ENCODE results near the gene PHEX. TPM values are rescaled to one million over a fixed set of nuclear protein-coding genes. Genes with fewer than 3 reads are reported as not detected.
A peak's percentile ranks its signal among the peaks of the same experiment; 100 is the strongest.

Gene PHEX
- polyA plus RNA-seq (ENCODE audit: insufficient read length in 4 of 4): under 1 TPM; 0.32 to 0.51 (median 0.41) TPM

GRCh38 chrX:22032084-22032483 is at the start of gene PHEX:
Gene PHEX (plus strand): TSS chrX:22032325. CDS start chrX:22033006, 681 bp downstream.
- DNase-seq (ENCODE audit: low read depth in 4 of 4, low spot score in 2 of 4): no peak

- peak; percentile 31 to 50 (median 42) for DNase-seq (ENCODE audit: low read depth in 4 of 4, low spot score in 2 of 4)
These were observed 46.8 kb upstream of the PHEX start for GRCh38 chrX:21985332-21985777.

- DNase-seq (ENCODE audit: low read depth in 4 of 4, low spot score in 2 of 4): no peak
These were observed 45.5 kb upstream of the PHEX start for GRCh38 chrX:21986596-21986995.

GRCh38 chrX:21989384-21989783 is 42.7 kb upstream of the PHEX start:
- no peak for DNase-seq (ENCODE audit: low read depth in 4 of 4, low spot score in 2 of 4)

- no peak for DNase-seq (ENCODE audit: low read depth in 4 of 4, low spot score in 2 of 4)
These were observed 41.3 kb upstream of the PHEX start for GRCh38 chrX:21990832-21991231.

GRCh38 chrX:21991504-21991903 is 40.6 kb upstream of the PHEX start:
- no peak for DNase-seq (ENCODE audit: low read depth in 4 of 4, low spot score in 2 of 4)

- DNase-seq (ENCODE audit: low read depth in 4 of 4, low spot score in 2 of 4): no peak
These were observed 38.9 kb upstream of the PHEX start for GRCh38 chrX:21993265-21993664.

GRCh38 chrX:21996872-21997455 is 35.2 kb upstream of the PHEX start:
- DNase-seq (ENCODE audit: low read depth in 4 of 4, low spot score in 2 of 4): no peak

GRCh38 chrX:21998037-21998436 is 34.1 kb upstream of the PHEX start:
- DNase-seq (ENCODE audit: low read depth in 4 of 4, low spot score in 2 of 4): no peak

GRCh38 chrX:22004866-22005265 is 27.3 kb upstream of the PHEX start:
- no peak for DNase-seq (ENCODE audit: low read depth in 4 of 4, low spot score in 2 of 4)

- no peak for DNase-seq (ENCODE audit: low read depth in 4 of 4, low spot score in 2 of 4)
These were observed 20.1 kb upstream of the PHEX start for GRCh38 chrX:22012051-22012450.

GRCh38 chrX:22012931-22013330 is 19.2 kb upstream of the PHEX start:
- DNase-seq (ENCODE audit: low read depth in 4 of 4, low spot score in 2 of 4): no peak

- no peak for DNase-seq (ENCODE audit: low read depth in 4 of 4, low spot score in 2 of 4)
These were observed 16.9 kb upstream of the PHEX start for GRCh38 chrX:22015139-22015750.

GRCh38 chrX:22021751-22022324 is 10.3 kb upstream of the PHEX start:
- no peak for DNase-seq (ENCODE audit: low read depth in 4 of 4, low spot score in 2 of 4)

- DNase-seq (ENCODE audit: low read depth in 4 of 4, low spot score in 2 of 4): no peak
These were observed 7.5 kb upstream of the PHEX start for GRCh38 chrX:22024577-22024976.

GRCh38 chrX:22025751-22026150 is 6.4 kb upstream of the PHEX start:
- DNase-seq (ENCODE audit: low read depth in 4 of 4, low spot score in 2 of 4): no peak

- DNase-seq (ENCODE audit: low read depth in 4 of 4, low spot score in 2 of 4): no peak
These were observed 5.4 kb upstream of the PHEX start for GRCh38 chrX:22026731-22027130.

- no peak for DNase-seq (ENCODE audit: low read depth in 4 of 4, low spot score in 2 of 4)
These were observed 381 bp downstream of the PHEX start for GRCh38 chrX:22032506-22032905.

- no peak for DNase-seq (ENCODE audit: low read depth in 4 of 4, low spot score in 2 of 4)
These were observed 1.7 kb downstream of the PHEX start for GRCh38 chrX:22033818-22034217.

- no peak for DNase-seq (ENCODE audit: low read depth in 4 of 4, low spot score in 2 of 4)
These were observed 3.1 kb downstream of the PHEX start for GRCh38 chrX:22035236-22035635.

GRCh38 chrX:22037225-22037624 is 5.1 kb downstream of the PHEX start:
- DNase-seq (ENCODE audit: low read depth in 4 of 4, low spot score in 2 of 4): no peak

GRCh38 chrX:22037911-22038537 is 5.9 kb downstream of the PHEX start:
- DNase-seq (ENCODE audit: low read depth in 4 of 4, low spot score in 2 of 4): no peak
